Measurements from ENCODE around the gene INO80D. TPM values are rescaled to one million over a fixed set of nuclear protein-coding genes. Genes with fewer than 3 reads are reported as not detected.
"Not testable (repeated sequence)": the region's sequence is repeated elsewhere in the genome, so short reads cannot be mapped to it uniquely, and the experiment has no call there.

INO80D gene
- total and polyA plus RNA-seq, 2 experiments from 2014 or later: 17.5 to 37.4 TPM

DNA sequence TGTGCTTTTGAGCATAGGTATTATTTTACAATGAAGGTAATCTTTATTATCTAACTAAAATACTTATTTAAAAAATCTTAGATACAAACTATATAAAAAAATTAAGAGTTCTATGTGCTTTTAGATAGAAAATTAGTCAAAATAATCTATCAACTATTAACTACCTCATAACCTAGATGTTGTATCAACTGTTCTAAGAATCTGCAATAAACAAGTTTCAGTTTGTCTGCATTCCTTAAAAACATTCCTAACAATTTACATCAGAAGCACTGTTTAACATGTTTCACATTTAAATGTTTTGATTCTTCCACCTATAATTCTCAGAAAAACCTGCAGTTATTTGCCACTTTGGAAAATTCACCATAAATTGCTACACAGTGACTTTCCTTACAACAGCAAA lies 39.9 kb upstream of the INO80D start:
- ATAC-seq (no peak), DNase-seq (ENCODE audit: low spot score) (no peak)
- Histone ChIP-seq H3K27me3 (ENCODE audit: insufficient read depth) (no peaks in the 10 kb centered on the region), H2AFZ (no peak overlapping the region), H3K9me2 (ENCODE audit: insufficient read depth) (no peaks in the 10 kb centered on the region), H3K79me2 (replicated peaks; ENCODE audit: insufficient read depth) (no peaks in the 10 kb centered on the region), H3F3A (replicated peaks; ENCODE audit: low read depth) (no peaks in the 10 kb centered on the region), H4K20me1 (replicated peaks; ENCODE audit: insufficient read depth) (no peaks in the 10 kb centered on the region), H3K4me1 (ENCODE audit: insufficient read depth) (no peaks in the 10 kb centered on the region), H3K27ac (ENCODE audit: low read depth) (no peak overlapping the region), H3K4me3 (no peak overlapping the region), H3K36me3 (ENCODE audit: insufficient read depth) (peaks cover 82% of the 10 kb centered on the region), H3K4me2 (no peak overlapping the region)
- Mint-ChIP-seq H3K9me3 (no peaks in the 10 kb centered on the region), H3K36me3 (ENCODE audit: low read depth) (peaks cover 79% of the 10 kb centered on the region), H3K4me3 (no peak overlapping the region), H3K27me3 (ENCODE audit: insufficient read depth, low read depth, poor library complexity) (peaks cover 2% of the 10 kb centered on the region), H3K27ac (no peak overlapping the region), H3K4me1 (no peaks in the 10 kb centered on the region)
- TF ChIP-seq JUNB (IDR thresholded peaks at IDR 0.05; ENCODE audit: unreplicated experiment): no peak

GRCh38 chr2:206122569-206122968 lies 36.6 kb upstream of the INO80D start:
- ATAC-seq; H3K27me3 Mint-ChIP-seq (ENCODE audit: insufficient read depth, low read depth, poor library complexity); H3K27ac Mint-ChIP-seq; DNase-seq (ENCODE audit: low spot score); H3K9me2 ChIP-seq (ENCODE audit: insufficient read depth); H3K4me3 Mint-ChIP-seq; H3K79me2 ChIP-seq (replicated peaks; ENCODE audit: insufficient read depth); H2AFZ ChIP-seq; H3K4me3 ChIP-seq; H3K9me3 Mint-ChIP-seq; H3K4me1 ChIP-seq (ENCODE audit: insufficient read depth); H3K27me3 ChIP-seq (ENCODE audit: insufficient read depth); H3F3A ChIP-seq (replicated peaks; ENCODE audit: low read depth); H3K4me1 Mint-ChIP-seq; H4K20me1 ChIP-seq (replicated peaks; ENCODE audit: insufficient read depth); H3K27ac ChIP-seq (ENCODE audit: low read depth); H3K4me2 ChIP-seq: not testable (repeated sequence)
- peaks cover 64% of the 10 kb centered on the region for H3K36me3 ChIP-seq (ENCODE audit: insufficient read depth)
- peaks cover 68% of the 10 kb centered on the region for H3K36me3 Mint-ChIP-seq (ENCODE audit: low read depth)

DNA sequence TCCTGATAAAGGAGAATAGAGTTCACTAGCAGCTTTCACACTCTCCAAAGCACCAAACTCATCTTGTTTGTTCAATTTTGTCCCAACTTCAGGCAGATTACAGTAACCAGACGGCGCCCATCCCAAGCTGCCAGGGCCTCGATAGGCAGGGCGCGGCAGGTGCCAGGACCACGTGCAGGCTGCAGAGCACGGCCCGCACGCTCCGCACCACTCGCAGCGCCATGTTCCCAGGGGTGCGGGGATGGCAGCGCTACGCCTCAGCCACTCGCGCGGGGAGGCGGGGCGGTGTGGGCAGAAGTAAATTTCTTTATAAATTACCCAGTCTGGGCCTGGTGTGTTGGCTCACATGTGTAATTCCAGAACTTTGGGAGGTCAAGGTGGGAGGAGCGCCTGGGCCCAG lies 30.3 kb upstream of the INO80D start:
- Mint-ChIP-seq H3K27ac (no peak overlapping the region), H3K36me3 (ENCODE audit: low read depth) (peaks cover 41% of the 10 kb centered on the region), H3K4me1 (no peaks in the 10 kb centered on the region), H3K4me3 (no peak overlapping the region), H3K9me3 (peaks cover 3% of the 10 kb centered on the region; the same call in 2 of the 3 replicates), H3K27me3 (ENCODE audit: insufficient read depth, low read depth, poor library complexity) (peaks cover 2% of the 10 kb centered on the region)
- Histone ChIP-seq H3K4me3 (no peak overlapping the region), H3K4me1 (ENCODE audit: insufficient read depth) (no peaks in the 10 kb centered on the region), H4K20me1 (replicated peaks; ENCODE audit: insufficient read depth) (no peaks in the 10 kb centered on the region), H3K79me2 (replicated peaks; ENCODE audit: insufficient read depth) (no peaks in the 10 kb centered on the region), H3K27me3 (ENCODE audit: insufficient read depth) (no peaks in the 10 kb centered on the region), H3K36me3 (ENCODE audit: insufficient read depth) (peaks cover 12% of the 10 kb centered on the region; the same call in 1 of the 2 replicates), H2AFZ (no peak overlapping the region), H3F3A (replicated peaks; ENCODE audit: low read depth) (no peaks in the 10 kb centered on the region), H3K4me2 (no peak overlapping the region), H3K9me2 (ENCODE audit: insufficient read depth) (no peaks in the 10 kb centered on the region), H3K27ac (ENCODE audit: low read depth) (no peak overlapping the region)
- ATAC-seq (no peak), DNase-seq (ENCODE audit: low spot score) (no peak)
- TF ChIP-seq ZNF331 (CRISPR knock-in tag; IDR thresholded peaks at IDR 0.05; ENCODE audit: low read depth) (no peak), STAT1 (IDR thresholded peaks at IDR 0.05; ENCODE audit: unreplicated experiment) (no peak), ZNF462 (CRISPR knock-in tag; IDR thresholded peaks at IDR 0.05) (no peak)

All from GM23338 (cell line).